ENCODE results near the gene PLS3. TPM values are rescaled to one million over a fixed set of nuclear protein-coding genes. Genes with fewer than 3 reads are reported as not detected.
A peak's percentile ranks its signal among the peaks of the same experiment; 100 is the strongest.

PLS3 gene
- total RNA-seq, 2 donors from 2014 or later = 33.4 to 40.1 TPM

DNA sequence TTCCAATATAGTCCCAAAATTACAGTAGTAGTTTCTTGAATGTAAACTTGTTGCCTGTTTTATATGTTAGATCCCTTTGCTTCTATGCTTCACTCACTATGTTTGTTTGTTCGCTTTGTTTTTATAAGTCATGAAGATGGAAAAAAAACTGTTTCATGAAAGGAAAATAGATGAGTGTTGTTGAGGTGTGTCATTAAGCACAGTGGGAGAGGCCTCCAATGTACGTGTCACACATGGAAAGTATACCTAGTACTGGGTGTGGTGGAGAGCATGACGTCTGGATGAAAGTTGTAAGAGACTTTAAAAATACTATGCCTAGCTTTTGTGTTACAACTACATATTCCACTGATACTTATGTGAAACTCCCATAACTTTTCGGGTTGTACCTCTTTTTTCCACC, 28.4 kb downstream of the PLS3 start:
- Histone ChIP-seq H3K4me1 (peaks cover 3 to 9% of the 10 kb centered on the region in 2 donors), H3K4me3 (no peak overlapping the region), H3K27ac (no peak overlapping the region), H3K9me3 (no peaks in the 10 kb centered on the region), H3K27me3 (no peaks in the 10 kb centered on the region), H3K36me3 (no peaks in the 10 kb centered on the region)
- DNase-seq (ENCODE audit: low spot score) = no peak
- TF ChIP-seq, protein P1, sequence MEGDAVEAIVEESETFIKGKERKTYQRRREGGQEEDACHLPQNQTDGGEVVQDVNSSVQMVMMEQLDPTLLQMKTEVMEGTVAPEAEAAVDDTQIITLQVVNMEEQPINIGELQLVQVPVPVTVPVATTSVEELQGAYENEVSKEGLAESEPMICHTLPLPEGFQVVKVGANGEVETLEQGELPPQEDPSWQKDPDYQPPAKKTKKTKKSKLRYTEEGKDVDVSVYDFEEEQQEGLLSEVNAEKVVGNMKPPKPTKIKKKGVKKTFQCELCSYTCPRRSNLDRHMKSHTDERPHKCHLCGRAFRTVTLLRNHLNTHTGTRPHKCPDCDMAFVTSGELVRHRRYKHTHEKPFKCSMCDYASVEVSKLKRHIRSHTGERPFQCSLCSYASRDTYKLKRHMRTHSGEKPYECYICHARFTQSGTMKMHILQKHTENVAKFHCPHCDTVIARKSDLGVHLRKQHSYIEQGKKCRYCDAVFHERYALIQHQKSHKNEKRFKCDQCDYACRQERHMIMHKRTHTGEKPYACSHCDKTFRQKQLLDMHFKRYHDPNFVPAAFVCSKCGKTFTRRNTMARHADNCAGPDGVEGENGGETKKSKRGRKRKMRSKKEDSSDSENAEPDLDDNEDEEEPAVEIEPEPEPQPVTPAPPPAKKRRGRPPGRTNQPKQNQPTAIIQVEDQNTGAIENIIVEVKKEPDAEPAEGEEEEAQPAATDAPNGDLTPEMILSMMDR (IDR thresholded peaks at IDR 0.05) = no peak

DNA sequence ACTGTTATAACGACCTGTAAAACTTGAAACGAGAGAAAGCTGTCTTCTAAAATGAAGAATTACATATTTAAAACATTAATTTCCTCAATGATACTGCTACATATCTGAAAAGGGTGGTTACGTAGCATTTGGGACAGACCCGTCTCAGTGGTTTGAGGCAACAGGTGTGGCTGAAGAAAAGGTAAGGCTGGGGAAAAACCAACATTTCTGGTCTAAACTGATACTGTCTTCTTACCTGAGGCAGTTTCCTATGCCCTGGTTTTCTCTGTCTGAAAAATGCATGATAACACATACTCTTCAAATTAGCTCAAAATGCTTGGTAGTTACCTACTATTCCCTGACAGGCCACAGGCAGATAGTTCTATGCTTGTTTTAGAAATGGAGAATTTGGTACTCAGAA, 30.4 kb downstream of the PLS3 start:
- H3K4me3 ChIP-seq = no peak overlapping the region
- TF ChIP-seq, protein P1 (IDR thresholded peaks at IDR 0.05) = no peak
- H3K27me3 ChIP-seq = no peaks in the 10 kb centered on the region
- DNase-seq (ENCODE audit: low spot score) = no peak
- peaks cover 3 to 13% of the 10 kb centered on the region in 2 donors for H3K4me1 ChIP-seq
- H3K9me3 ChIP-seq = no peaks in the 10 kb centered on the region
- H3K36me3 ChIP-seq = no peaks in the 10 kb centered on the region
- H3K27ac ChIP-seq = peak overlapping the region; percentile 56 to 77

DNA sequence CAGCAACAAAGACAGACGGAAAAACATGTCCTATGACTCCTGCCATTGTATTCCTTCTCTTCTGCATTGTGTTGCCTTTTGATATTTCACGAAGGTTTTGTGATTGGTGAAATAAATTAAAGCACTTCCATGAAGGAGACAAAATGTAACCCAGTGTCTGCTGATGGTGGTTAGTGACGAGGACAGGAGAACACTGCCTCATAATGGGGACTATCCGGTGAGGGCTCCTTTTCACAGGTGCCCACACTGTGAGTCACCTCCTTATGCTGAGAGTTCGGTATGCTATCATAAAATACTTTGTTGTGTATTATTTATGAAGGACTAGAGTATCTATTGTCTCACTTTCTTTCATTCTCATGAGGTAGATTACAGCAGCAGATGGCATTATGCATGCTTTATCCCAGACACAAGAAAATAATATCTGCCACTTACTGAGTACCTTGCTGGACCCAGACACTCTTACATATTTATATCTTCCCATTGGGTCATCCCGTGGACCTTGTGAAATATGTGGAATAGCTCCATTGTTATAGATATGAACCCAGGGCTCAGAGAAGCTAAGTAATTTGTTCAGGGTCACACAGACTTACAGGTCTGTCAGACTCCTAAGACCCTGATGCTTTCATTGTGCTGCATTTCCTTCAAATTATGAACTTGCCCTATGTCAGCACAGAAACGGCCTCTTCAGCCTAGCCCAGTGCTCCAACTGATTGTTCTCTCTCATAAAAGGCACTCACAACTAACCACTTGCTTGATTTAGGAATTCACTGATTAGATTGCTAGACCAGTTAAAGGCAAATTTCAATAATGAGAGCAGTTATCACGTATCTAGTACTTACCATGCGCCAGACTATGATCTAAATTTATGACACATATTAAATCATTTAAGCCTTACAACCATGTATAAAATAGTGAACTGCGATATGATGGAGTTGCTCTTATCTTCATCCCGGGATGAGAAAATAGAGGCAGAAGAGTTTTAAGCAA, 31.2 kb downstream of the PLS3 start:
- Histone ChIP-seq H3K27me3 (no peaks in the 10 kb centered on the region), H3K27ac (peak overlapping the region; percentile 56 to 77), H3K36me3 (no peaks in the 10 kb centered on the region), H3K4me3 (no peak overlapping the region), H3K4me1 (peaks cover 3 to 13% of the 10 kb centered on the region in 2 donors), H3K9me3 (no peaks in the 10 kb centered on the region)
- TF ChIP-seq, protein P1 (IDR thresholded peaks at IDR 0.05) = no peak
- DNase-seq (ENCODE audit: low spot score) = no peak

DNA sequence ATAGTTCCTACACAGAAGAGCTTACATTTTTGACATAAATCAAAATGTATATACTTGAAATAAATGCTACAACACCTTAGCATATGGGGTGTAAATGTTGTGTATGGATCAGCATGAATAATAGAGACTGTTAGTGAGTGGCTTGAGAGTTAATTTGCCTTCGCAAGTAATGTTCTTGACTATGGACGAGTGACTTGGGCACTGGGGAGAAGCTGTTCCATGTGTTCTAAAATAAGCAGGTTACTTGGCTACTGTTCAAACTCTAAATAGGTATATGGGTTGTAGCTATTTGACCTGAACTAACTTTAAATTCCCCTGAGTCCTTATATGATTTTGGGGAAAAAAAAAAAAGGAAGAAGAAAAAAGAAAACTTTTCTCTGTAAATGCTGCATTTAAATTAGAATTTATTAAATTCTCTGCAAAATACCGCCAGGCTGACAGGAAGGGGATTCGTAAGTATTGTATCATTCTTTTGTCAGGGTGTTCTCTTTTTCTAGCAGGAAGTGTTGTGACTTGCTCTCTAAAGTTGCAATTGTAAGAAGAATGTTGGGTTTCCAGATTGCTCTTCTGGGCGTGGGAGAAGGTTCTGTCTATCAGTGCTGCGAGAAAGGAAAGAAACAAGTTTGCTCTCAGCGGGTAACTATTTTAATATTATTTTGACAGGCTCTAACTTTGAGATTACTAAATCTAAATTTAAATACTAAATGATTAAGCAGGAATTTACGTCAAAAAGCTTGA, 32.2 kb downstream of the PLS3 start:
- H3K36me3 ChIP-seq = no peaks in the 10 kb centered on the region
- H3K9me3 ChIP-seq = no peaks in the 10 kb centered on the region
- H3K4me1 ChIP-seq = peaks cover 3 to 13% of the 10 kb centered on the region in 2 donors
- TF ChIP-seq, protein P1 (IDR thresholded peaks at IDR 0.05) = no peak
- H3K4me3 ChIP-seq = peak overlapping the region; percentile 30 to 35
- no peak for DNase-seq (ENCODE audit: low spot score)
- peak overlapping the region; percentile 56 to 77 for H3K27ac ChIP-seq
- H3K27me3 ChIP-seq = no peaks in the 10 kb centered on the region

DNA sequence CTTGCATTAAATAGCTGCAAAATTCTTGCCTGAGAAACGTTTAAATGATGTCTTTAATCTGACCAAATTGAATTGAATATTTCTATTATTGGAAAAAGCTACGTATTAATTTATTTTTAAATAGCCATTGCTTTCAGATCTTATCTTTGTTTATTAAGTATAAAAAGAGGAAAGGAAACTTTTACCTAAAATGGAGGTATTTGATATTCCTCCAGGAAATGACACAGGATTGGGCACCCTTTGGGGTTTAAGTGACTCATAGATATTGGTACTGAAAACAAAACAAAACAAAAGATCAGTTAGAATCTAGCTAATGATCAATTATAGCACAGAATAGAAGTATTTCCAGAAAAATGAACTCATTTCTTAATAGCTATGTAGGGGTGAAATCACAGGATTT, 34.1 kb downstream of the PLS3 start:
- H3K9me3 ChIP-seq = no peaks in the 10 kb centered on the region
- TF ChIP-seq, protein P1 (IDR thresholded peaks at IDR 0.05) = no peak
- H3K27me3 ChIP-seq = no peaks in the 10 kb centered on the region
- H3K36me3 ChIP-seq = no peaks in the 10 kb centered on the region
- DNase-seq (ENCODE audit: low spot score) = no peak
- peak overlapping the region; percentile 56 to 77 for H3K27ac ChIP-seq
- peaks cover 3 to 13% of the 10 kb centered on the region in 2 donors for H3K4me1 ChIP-seq
- peak overlapping the region; percentile 30 to 35 for H3K4me3 ChIP-seq

Measured in right atrium auricular region (tissue), 2 donors.